ENCODE data around the gene FBN3.

Gene FBN3

GRCh38 chr19:8146877-8147581 is 2.4 kb downstream of the FBN3 start:
- CTCF ChIA-PET: no interaction called here
- no peak for TF ChIP-seq CTCF (IDR thresholded peaks at IDR 0.05; ENCODE audit: control extremely low read depth, extremely low read depth, low read depth, missing control alignments)
- DNase-seq (ENCODE audit: extremely low spot score): no peak
- POLR2A ChIA-PET: no interaction called here

- POLR2A ChIA-PET: no interaction called here
- CTCF ChIA-PET: no interaction called here
- TF ChIP-seq CTCF (IDR thresholded peaks at IDR 0.05; ENCODE audit: control extremely low read depth, extremely low read depth, low read depth, missing control alignments): no peak
- no peak for DNase-seq (ENCODE audit: extremely low spot score)
Measured at GRCh38 chr19:8144273-8144995, 5.0 kb downstream of the FBN3 start.

GRCh38 chr19:8143041-8143440 is 6.4 kb downstream of the FBN3 start:
- TF ChIP-seq CTCF (IDR thresholded peaks at IDR 0.05; ENCODE audit: control extremely low read depth, extremely low read depth, low read depth, missing control alignments): no peak
- ChIA-PET CTCF (no interaction called here), POLR2A (no interaction called here)
- DNase-seq (ENCODE audit: extremely low spot score): no peak

- CTCF ChIA-PET: interaction anchor here (1.0 kb wide), 1 partner anchor 12 kb away, joined by 3 read pairs; no protein-coding TSS in a partner anchor
- no peak for DNase-seq (ENCODE audit: extremely low spot score)
- TF ChIP-seq CTCF (IDR thresholded peaks at IDR 0.05; ENCODE audit: control extremely low read depth, extremely low read depth, low read depth, missing control alignments): no peak
- POLR2A ChIA-PET: no interaction called here
Measured at GRCh38 chr19:8142513-8142900, 6.9 kb downstream of the FBN3 start.

GRCh38 chr19:8141726-8142512 is 7.5 kb downstream of the FBN3 start:
- CTCF ChIA-PET: interaction anchor here (1.0 kb wide), 1 partner anchor 13 kb away, joined by 3 read pairs; no protein-coding TSS in a partner anchor
- POLR2A ChIA-PET: no interaction called here
- TF ChIP-seq CTCF (IDR thresholded peaks at IDR 0.05; ENCODE audit: control extremely low read depth, extremely low read depth, low read depth, missing control alignments): no peak

GRCh38 chr19:8138201-8138600 is 11.2 kb downstream of the FBN3 start:
- CTCF ChIA-PET: no interaction called here
- no peak for DNase-seq (ENCODE audit: extremely low spot score)
- TF ChIP-seq CTCF (IDR thresholded peaks at IDR 0.05; ENCODE audit: control extremely low read depth, extremely low read depth, low read depth, missing control alignments): no peak
- POLR2A ChIA-PET: interaction anchor here (0.5 kb wide), 1 partner anchor 16 kb away, joined by 7 read pairs; no protein-coding TSS in a partner anchor

More at GRCh38 chr19:8141726-8142512, 7.5 kb downstream of the FBN3 start:
- no peak for DNase-seq (ENCODE audit: extremely low spot score)

All from GM10248 (cell line).